SK-N-MC (cell line): ENCODE results near the gene TNRC6C.

Experiments
- EZH2 ChIP-seq: fragments of 200-600 bp; sonication (generic); IDR thresholded peaks from one replicate; pipeline ENCODE4 v1.6.1; 2017; ENCODE audit warnings: antibody characterized with exemption
- POLR2AphosphoS5 ChIP-seq: IDR thresholded peaks from 2 replicates; pipeline ENCODE4 v1.6.1; 2012; ENCODE audit warnings: mild to moderate bottlenecking, low read depth, low read length, borderline replicate concordance

- TF ChIP-seq POLR2AphosphoS5: peak; percentile 54
- TF ChIP-seq EZH2: no peak
Observed at GRCh38 chr17:78040440-78041385, 82.2 kb downstream of the TNRC6C start.
